ENCODE data around the gene UBA1.

GRCh38 chrX:47172549-47172948, 21.1 kb upstream of the UBA1 start:
- TF ChIP-seq ZNF274 (IDR thresholded peaks at IDR 0.05; ENCODE audit: insufficient read depth, insufficient read length) (no peak), EZH2 (IDR thresholded peaks at IDR 0.05; ENCODE audit: borderline replicate concordance, control insufficient read depth, low read depth, low read length) (no peak), CREB1 (IDR thresholded peaks at IDR 0.05; ENCODE audit: low read depth) (no peak), POLR2A (IDR thresholded peaks at IDR 0.05; ENCODE audit: low read depth, low read length) (no peak), ATF3 (IDR thresholded peaks at IDR 0.05; ENCODE audit: borderline replicate concordance, extremely low read depth, low read depth, low read length) (no peak), USF1 (IDR thresholded peaks at IDR 0.05; ENCODE audit: borderline replicate concordance, extremely low read length, insufficient read depth, low read depth, low read length) (no peak)

All from GM12878 (cell line).